ENCODE data around the gene ANKRD13C. TPM values are rescaled to one million over a fixed set of nuclear protein-coding genes. Genes with fewer than 3 reads are reported as not detected.

The ANKRD13C gene
- total RNA-seq, 2 donors from 2014 or later = 8.1 to 11.4 TPM

GRCh38 chr1:70336050-70336449 is 18.5 kb downstream of the ANKRD13C start:
- H3K4me3 ChIP-seq = no peak overlapping the region
- H3K27me3 ChIP-seq = no peaks in the 10 kb centered on the region
- no peaks in the 10 kb centered on the region for H3K36me3 ChIP-seq
- H3K27ac ChIP-seq = no peak overlapping the region
- H3K4me1 ChIP-seq = no peaks in the 10 kb centered on the region
- H3K9me3 ChIP-seq = no peaks in the 10 kb centered on the region
- TF ChIP-seq CTCF (IDR thresholded peaks at IDR 0.05) = no peak
- DNase-seq (ENCODE audit: low spot score) = no peak

- no peaks in the 10 kb centered on the region for H3K9me3 ChIP-seq
- H3K27me3 ChIP-seq = no peaks in the 10 kb centered on the region
- H3K4me3 ChIP-seq = no peak overlapping the region
- no peaks in the 10 kb centered on the region for H3K4me1 ChIP-seq
- no peak overlapping the region for H3K27ac ChIP-seq
- H3K36me3 ChIP-seq = no peaks in the 10 kb centered on the region
- TF ChIP-seq CTCF (IDR thresholded peaks at IDR 0.05) = no peak
- no peak for DNase-seq (ENCODE audit: low spot score)
Measured at GRCh38 chr1:70334436-70334835, 20.1 kb downstream of the ANKRD13C start.

- H3K9me3 ChIP-seq = no peaks in the 10 kb centered on the region
- no peak overlapping the region for H3K27ac ChIP-seq
- no peaks in the 10 kb centered on the region for H3K36me3 ChIP-seq
- H3K27me3 ChIP-seq = no peaks in the 10 kb centered on the region
- H3K4me1 ChIP-seq = no peaks in the 10 kb centered on the region
- H3K4me3 ChIP-seq = no peak overlapping the region
- DNase-seq (ENCODE audit: low spot score) = no peak
- no peak for TF ChIP-seq CTCF (IDR thresholded peaks at IDR 0.05)
Measured at GRCh38 chr1:70333245-70333644, 21.3 kb downstream of the ANKRD13C start.

GRCh38 chr1:70331962-70332361 is 22.6 kb downstream of the ANKRD13C start:
- Histone ChIP-seq H3K27ac (no peak overlapping the region), H3K4me1 (no peaks in the 10 kb centered on the region), H3K27me3 (no peaks in the 10 kb centered on the region), H3K9me3 (no peaks in the 10 kb centered on the region), H3K36me3 (no peaks in the 10 kb centered on the region), H3K4me3 (no peak overlapping the region)
- no peak for DNase-seq (ENCODE audit: low spot score)
- no peak for TF ChIP-seq CTCF (IDR thresholded peaks at IDR 0.05)

GRCh38 chr1:70327306-70328076 is 27.0 kb downstream of the ANKRD13C start:
- no peaks in the 10 kb centered on the region for H3K27me3 ChIP-seq

More at GRCh38 chr1:70327306-70328076, 27.0 kb downstream of the ANKRD13C start:
- Histone ChIP-seq H3K4me3 (no peak overlapping the region), H3K9me3 (no peaks in the 10 kb centered on the region), H3K4me1 (no peaks in the 10 kb centered on the region), H3K27ac (no peak overlapping the region), H3K36me3 (peaks cover 5% of the 10 kb centered on the region)
- no peak for DNase-seq (ENCODE audit: low spot score)
- no peak for TF ChIP-seq CTCF (IDR thresholded peaks at IDR 0.05)
